Natural killer cell treated with Interleukin-12 subunit alpha and Interleukin-12 subunit beta and Interleukin-15 and Interleukin-18, amount 100 ng/mL, for 72 hours (primary cell): Measurements from ENCODE around the gene PIK3CG. TPM values are rescaled to one million over a fixed set of nuclear protein-coding genes. Genes with fewer than 3 reads are reported as not detected.
"Not testable (repeated sequence)": the region's sequence is repeated elsewhere in the genome, so short reads cannot be mapped to it uniquely, and the experiment has no call there.

Experiments
- ATAC-seq, 2 donors: fragments of 150-1000 bp; cut with Tn5 transposase in 1 of 2; sonication (Bioruptor Pico), chemical (Tn5 transposase) in 1 of 2; 2 replicates each; pipeline ENCODE4 v1.10.0; 2021
- DNase-seq: peaks from one replicate; pipeline ENCODE4 v3.0.0; 2022; ENCODE audit warnings: low spot score
- H3K27ac Mint-ChIP-seq, 2 donors: 1 replicate in 1 of 2; 2 replicates in 1 of 2; pipeline ENCODE4 v1.8.0; 2022; ENCODE audit warnings: mixed read lengths in 2 of 2, mild to moderate bottlenecking in 1 of 2, moderate library complexity in 1 of 2
- H3K27me3 Mint-ChIP-seq, 2 donors: 1 replicate in 1 of 2; 2 replicates in 1 of 2; pipeline ENCODE4 v1.8.0; 2022; ENCODE audit warnings: mixed read lengths in 2 of 2
- H3K36me3 Mint-ChIP-seq: one replicate; pipeline ENCODE4 v1.8.0; 2022; ENCODE audit warnings: mixed read lengths
- H3K4me1 Mint-ChIP-seq, 2 donors: 1 replicate in 1 of 2; 2 replicates in 1 of 2; pipeline ENCODE4 v1.8.0; 2022; ENCODE audit warnings: low read depth in 2 of 2, mixed read lengths in 2 of 2, mild to moderate bottlenecking in 1 of 2
- H3K4me3 Mint-ChIP-seq: one replicate; pipeline ENCODE4 v1.8.0; 2022; ENCODE audit warnings: mixed read lengths
- H3K9me3 Mint-ChIP-seq: 2 replicates; pipeline ENCODE4 v1.8.0; 2022; ENCODE audit warnings: mixed read lengths
- total RNA-seq, 2 donors: library from RNA; stranded (reverse); gene quantifications; one replicate each; pipeline ENCODE4 v1.2.3, GENCODE V29; 2022

PIK3CG gene
- total RNA-seq, 2 donors from 2014 or later, result 64.2 to 80.7 TPM

DNA sequence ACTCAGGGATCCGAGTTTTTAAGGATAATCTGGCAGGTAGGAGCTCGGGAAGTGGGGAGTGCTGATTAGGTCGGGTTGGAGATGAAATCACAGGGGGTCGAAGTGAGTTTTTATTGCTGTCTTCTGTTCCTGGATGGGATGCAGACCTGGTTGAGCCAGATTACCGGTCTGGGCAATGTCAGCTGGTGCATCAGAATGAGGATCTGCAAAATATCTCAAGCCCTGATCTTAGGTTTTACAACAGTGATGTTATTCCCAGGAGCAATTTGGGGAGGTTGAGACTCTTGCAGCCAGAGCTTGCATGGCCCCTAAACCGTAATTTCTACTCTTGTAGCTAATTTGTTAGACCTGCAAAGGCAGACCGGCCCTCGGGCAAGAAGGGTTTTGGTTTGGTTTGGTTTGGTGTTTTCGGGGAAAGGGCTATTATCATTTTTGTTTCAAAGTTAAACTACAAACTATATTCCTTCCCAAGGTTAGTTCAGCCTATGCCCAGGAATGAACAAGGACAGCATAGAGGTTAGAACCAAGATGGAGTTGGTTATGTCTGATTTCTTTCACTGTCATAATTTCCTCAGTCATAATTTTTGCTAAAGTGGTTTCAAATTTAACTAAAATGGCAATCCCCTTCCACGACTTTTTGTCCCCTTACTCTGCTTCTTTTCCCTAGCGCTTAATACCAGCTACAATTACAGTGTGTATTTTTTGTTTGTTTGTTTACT is 20.6 kb upstream of the PIK3CG start:
- Mint-ChIP-seq H3K4me3 (no peak overlapping the region), H3K27ac (no peak overlapping the region), H3K9me3 (no peaks in the 10 kb centered on the region), H3K4me1 (peaks cover 0 to 4% of the 10 kb centered on the region in 2 donors), H3K36me3 (no peaks in the 10 kb centered on the region), H3K27me3 (peaks cover 0 to 4% of the 10 kb centered on the region in 2 donors)
- ATAC-seq, result no peak
- no peak for DNase-seq

DNA sequence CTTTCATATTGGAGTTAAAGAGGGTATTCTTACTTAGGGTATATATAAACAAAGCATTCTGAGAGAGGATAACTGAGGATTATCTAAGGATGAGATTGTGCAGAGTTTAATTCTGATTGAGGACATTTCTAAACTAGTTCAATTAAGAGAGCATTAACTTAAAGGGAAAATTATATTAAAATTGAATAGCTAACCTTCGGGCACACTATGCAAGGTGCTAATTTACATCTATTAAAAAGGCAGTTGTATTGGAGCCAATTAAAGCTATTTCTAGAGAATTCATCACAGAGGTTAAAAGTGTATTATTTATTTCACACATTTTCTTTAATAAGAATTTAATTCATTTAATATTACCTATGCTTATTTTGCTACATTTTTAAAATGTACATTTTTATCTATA is 17.0 kb upstream of the PIK3CG start:
- DNase-seq (no peak), ATAC-seq (no peak)
- H3K9me3 Mint-ChIP-seq, result peaks cover 4% of the 10 kb centered on the region
- H3K4me1 Mint-ChIP-seq, result peaks cover 0 to 4% of the 10 kb centered on the region in 2 donors
- peaks cover 0 to 4% of the 10 kb centered on the region in 2 donors for H3K27me3 Mint-ChIP-seq
- no peak overlapping the region for H3K27ac Mint-ChIP-seq
- no peak overlapping the region for H3K4me3 Mint-ChIP-seq
- no peaks in the 10 kb centered on the region for H3K36me3 Mint-ChIP-seq

DNA sequence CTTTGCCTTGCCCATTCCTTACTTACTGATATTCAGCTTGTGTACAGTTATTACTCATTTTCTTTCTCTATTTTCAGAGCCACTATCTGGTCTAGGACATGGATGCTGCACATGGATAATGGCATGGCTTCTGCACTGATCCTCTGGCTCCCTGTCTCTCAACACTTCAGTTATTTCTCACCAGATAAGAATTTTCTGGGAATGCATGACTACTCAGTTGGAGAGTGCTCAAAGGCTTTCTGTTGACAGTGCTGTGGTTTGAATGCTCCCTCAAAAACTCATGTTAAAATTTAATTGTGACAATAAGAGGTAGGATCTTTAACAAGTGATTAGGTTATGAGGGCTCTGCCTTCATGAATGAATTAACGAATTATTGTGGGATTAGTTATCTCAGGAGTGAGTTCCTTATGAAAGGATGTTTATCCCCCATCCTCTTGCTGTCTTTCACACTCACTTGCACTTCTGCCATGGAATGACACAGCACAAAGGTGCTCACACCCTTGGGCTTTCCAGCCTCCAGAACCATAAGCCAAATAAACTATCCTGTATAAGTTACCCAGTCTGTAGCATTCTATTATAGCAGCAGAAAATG is 16.1 kb upstream of the PIK3CG start:
- Mint-ChIP-seq H3K9me3 (peaks cover 4% of the 10 kb centered on the region), H3K27me3 (peaks cover 0 to 4% of the 10 kb centered on the region in 2 donors), H3K36me3 (no peaks in the 10 kb centered on the region), H3K4me1 (peaks cover 6 to 10% of the 10 kb centered on the region in 2 donors), H3K27ac (no peak overlapping the region), H3K4me3 (no peak overlapping the region)
- DNase-seq (no peak), ATAC-seq (no peak)

DNA sequence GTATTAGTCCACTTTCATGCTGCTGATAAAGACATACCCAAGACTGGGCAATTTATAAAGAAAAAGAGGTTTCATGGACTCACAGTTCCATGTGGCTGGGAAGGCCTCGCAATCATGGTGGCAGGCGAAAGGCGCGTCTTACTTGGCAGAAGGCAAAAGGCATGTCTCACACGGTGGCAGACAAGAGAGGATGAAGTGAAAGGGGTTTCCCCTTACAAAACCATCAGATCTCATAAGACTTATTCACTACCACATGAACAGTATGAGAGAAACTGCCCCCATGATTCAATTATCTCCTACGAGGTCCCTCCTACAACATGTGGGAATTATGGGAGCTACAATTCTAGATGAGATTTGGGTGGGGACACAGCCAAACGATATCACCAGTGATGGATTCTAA is 13.4 kb upstream of the PIK3CG start:
- H3K27ac Mint-ChIP-seq, H3K27me3 Mint-ChIP-seq, H3K9me3 Mint-ChIP-seq, H3K36me3 Mint-ChIP-seq, H3K4me3 Mint-ChIP-seq, DNase-seq, ATAC-seq: not testable (repeated sequence)
- H3K4me1 Mint-ChIP-seq, result peaks cover 12 to 14% of the 10 kb centered on the region in 2 donors

DNA sequence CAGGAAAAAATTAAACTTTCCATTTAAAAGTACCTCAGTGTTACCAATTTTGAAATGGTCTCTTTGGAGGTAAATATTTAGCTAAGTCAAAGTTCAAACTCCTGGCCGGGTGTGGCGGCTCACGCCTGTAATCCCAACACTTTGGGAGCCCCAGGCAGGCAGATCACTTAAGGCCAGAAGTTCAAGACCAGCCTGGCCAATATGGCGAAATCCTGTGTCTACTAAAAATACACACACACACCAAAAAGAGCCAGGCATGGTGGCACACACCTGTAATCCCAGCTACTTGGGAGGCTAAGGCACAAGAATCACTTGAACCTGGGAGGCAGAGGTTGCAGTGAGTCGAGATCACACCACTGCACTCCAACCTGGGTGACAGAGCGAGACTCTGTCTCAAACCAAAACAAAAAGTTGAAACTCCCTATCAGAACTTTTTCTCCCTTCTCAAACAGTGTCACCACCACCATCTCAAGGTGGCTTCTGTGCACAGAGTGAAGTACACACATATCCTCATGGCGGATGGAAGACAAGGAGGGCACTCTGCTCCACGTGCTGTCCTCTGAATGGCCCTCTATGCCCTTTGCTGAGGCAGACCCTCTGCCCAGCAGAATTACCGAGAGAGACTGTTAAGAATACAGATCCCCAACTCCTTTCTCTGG is 11.7 kb upstream of the PIK3CG start:
- Mint-ChIP-seq H3K4me1 (peaks cover 14 to 18% of the 10 kb centered on the region in 2 donors), H3K9me3 (peaks cover 4% of the 10 kb centered on the region), H3K27ac (peak overlapping the region; percentile 23 to 51), H3K4me3 (no peak overlapping the region), H3K36me3 (no peaks in the 10 kb centered on the region), H3K27me3 (no peaks in the 10 kb centered on the region)
- DNase-seq (no peak), ATAC-seq (no peak)

DNA sequence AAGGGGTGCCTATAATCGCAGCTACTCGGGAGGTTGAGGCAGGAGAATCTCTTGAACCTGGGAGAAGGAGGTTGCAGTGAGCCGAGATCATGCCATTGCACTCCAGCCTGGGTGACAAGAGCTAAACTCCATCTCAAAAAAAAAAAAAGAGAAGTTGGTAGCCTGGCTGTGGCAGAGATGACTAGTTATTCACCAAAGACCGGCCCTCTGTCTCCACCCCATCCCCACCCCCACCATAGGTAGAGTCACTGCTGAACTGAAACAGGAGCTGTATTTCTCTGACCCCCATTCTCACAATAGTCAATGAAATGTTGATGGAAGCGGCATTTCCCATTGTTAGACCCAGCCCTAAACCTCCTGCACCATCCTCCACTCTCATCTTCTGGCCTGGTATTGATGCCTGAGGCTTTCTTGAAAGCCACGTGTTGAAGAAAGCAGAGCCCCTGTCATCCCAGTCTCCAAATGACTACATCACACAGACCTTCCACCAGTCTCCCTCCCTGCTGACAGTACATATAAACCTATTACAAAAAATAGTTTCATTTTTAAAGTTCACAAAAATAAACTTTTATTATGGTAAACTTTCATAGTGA is 9.4 kb upstream of the PIK3CG start:
- Mint-ChIP-seq H3K4me1 (peaks cover 27 to 31% of the 10 kb centered on the region in 2 donors), H3K27me3 (no peaks in the 10 kb centered on the region), H3K9me3 (peaks cover 6% of the 10 kb centered on the region), H3K27ac (peak overlapping the region; percentile 60 to 77), H3K36me3 (no peaks in the 10 kb centered on the region), H3K4me3 (no peak overlapping the region)
- no peak for DNase-seq
- peak; percentile 84 to 94 for ATAC-seq

DNA sequence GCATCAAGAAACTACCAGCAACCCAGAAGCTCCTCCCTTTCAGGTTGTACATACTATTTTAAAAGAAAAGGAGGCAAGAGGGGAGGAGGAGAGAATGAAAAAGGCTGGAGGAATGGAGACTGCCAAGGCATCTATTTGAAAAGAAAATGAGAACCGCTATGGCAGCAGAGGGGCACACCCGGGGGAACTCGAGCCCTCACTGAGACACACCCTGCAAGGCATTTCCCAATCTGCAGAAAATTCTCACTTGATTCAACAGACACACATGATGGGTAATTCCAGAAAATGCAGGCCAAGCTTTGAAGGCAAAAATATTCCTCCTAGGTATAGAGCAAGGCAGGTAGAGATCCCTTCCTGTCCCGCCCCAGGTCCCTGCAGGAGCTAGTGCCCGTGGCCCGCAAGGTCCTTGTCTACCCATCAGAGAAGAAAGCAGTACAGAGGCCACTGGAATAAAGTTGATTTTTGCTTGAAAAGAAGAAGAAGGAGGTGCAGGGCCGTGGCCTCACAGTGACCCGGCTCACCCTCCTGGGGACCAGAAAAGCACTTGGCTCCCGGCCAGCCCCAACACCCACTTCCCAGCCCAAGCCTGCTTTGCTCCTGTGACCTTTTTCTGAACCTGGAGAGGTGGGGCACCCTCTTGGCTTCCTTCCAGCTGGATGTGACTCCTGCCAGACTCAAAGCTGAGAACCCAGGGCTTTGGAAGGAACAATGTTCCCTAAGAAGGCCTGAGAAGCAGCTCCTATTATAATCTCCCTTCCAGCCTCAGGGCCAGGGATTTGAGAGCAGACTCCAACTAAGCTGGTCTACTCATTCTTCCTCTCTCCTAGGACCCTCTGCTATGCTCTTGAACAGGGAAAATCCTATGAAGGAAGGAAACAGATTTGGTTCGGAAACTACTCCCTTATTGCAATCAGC is 6.2 kb upstream of the PIK3CG start:
- DNase-seq (no peak), ATAC-seq (no peak)
- peaks cover 3% of the 10 kb centered on the region for H3K9me3 Mint-ChIP-seq
- no peaks in the 10 kb centered on the region for H3K36me3 Mint-ChIP-seq
- H3K27me3 Mint-ChIP-seq, result no peaks in the 10 kb centered on the region
- H3K4me1 Mint-ChIP-seq, result peaks cover 46 to 47% of the 10 kb centered on the region in 2 donors
- peak overlapping the region; percentile 29 to 47 for H3K27ac Mint-ChIP-seq
- H3K4me3 Mint-ChIP-seq, result no peak overlapping the region

DNA sequence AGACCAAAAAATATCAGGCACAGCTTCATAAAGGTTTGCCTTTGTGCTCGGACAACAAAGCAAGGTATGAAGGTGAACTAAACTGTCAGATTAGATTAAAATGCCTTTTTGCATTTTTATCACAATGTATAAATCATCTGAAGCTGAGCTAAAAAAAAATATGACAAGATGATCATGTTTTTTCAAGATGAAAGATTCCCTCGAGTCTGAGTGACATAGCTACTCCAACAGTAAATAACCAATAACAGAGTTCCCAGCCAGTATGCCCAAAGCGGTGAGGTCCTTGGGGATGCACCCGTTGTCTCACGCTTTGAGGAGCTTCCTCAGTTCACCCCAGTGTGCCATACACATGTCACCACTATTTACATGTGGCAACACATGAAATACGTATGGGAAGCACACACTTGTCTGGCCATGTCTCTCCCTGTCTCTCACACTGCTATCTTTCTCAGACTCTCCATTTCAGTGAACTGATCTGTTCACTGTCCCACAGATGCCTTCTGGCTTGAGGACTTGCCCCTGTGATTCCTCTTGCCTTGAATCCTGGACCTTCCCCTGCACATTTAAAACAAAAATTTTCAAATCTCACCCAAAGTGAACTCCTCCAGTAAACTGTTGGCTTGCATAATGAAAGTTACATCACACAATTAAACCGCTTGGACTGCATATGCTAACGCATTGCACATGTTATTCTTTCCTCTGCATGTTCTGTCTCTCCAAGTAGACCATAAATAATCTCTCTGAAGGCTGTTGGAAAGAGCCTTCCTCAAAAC is 2.6 kb upstream of the PIK3CG start:
- H3K27ac Mint-ChIP-seq, result peak overlapping the region; percentile 93 to 95
- H3K36me3 Mint-ChIP-seq, result no peaks in the 10 kb centered on the region
- peak overlapping the region; percentile 9 for H3K4me3 Mint-ChIP-seq
- no peaks in the 10 kb centered on the region for H3K27me3 Mint-ChIP-seq
- ATAC-seq (no peak), DNase-seq (no peak)
- peaks cover 49 to 54% of the 10 kb centered on the region in 2 donors for H3K4me1 Mint-ChIP-seq
- H3K9me3 Mint-ChIP-seq, result peaks cover 3% of the 10 kb centered on the region

DNA sequence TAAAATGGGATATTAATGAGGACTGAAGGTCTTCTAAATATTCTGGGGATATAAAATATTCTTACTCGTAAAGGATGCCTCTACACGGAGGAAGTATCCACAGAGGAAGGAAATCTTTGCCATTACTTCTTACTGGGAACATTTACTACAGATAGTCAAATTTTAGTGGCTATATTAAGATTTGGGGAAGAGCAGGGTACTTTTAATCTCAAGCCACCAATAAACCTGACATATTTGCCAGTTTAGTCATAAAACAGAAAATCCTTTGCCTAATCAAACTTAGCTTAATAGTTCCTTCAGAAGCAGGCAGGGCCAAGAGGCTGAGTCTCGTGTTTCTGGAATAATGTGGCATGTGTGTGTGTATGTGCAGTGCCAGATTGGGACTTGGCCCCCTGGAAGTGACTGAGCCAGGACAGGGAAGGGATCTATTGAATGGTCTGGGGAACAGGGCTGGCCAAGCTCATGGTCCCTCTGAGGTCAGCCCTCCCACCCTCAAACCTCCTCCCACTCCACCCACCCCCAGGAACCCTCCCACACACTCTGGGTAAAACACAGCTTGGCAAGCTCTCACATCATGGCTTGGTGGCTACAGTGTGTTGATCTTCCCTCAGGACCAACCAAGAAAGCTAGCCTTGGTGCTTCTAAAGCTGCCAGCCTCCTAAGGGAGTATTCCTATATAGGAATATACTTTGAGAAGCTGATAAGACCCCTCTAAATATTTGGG is 1.6 kb upstream of the PIK3CG start:
- H3K9me3 Mint-ChIP-seq, result peaks cover 3% of the 10 kb centered on the region
- H3K27me3 Mint-ChIP-seq, result no peaks in the 10 kb centered on the region
- peak overlapping the region; percentile 9 for H3K4me3 Mint-ChIP-seq
- ATAC-seq, result no peak
- no peak for DNase-seq
- H3K27ac Mint-ChIP-seq, result peak overlapping the region; percentile 93 to 95
- H3K4me1 Mint-ChIP-seq, result peaks cover 47 to 57% of the 10 kb centered on the region in 2 donors
- no peaks in the 10 kb centered on the region for H3K36me3 Mint-ChIP-seq

DNA sequence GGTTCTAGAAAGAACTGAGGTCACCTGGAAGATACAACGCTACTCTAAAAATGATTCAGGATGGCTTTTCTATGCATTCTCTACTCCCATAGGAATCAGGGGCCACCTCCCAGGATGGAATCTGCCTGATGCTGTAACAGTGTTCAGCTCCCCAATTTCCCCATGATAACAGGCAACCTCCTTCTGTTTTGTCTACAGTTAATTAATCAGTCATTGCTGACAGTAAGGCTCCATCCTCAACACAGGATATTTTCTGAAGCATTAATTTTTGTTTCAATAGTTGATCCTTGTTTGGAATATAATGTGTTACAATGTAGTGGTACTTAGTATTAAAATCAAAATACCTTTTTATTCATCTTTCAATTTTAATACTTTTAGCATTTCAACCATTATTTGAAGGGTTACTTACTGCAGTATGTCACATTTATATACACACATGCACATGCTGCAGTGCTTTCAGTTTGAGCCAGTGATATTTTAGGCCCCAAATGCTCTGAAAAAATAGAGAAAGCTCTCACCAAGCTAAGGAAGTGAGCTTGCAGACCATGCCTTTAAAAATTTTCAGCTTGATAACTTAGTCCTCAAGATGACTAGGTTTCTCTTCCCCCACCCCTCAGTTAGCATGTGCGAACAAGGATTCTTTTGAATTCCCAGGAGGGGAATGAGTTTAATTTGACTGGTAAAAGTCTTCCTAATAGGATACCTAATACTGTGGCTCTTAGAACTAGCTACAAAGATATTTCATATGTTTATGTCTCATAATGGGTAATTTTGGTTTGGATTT is 592 bp upstream of the PIK3CG start:
- H3K27ac Mint-ChIP-seq, result peak overlapping the region; percentile 93 to 95
- H3K4me1 Mint-ChIP-seq, result peaks cover 52 to 59% of the 10 kb centered on the region in 2 donors
- DNase-seq, result no peak
- peak; percentile 36 to 45 for ATAC-seq
- peaks cover 3% of the 10 kb centered on the region for H3K9me3 Mint-ChIP-seq
- H3K4me3 Mint-ChIP-seq, result peak overlapping the region; percentile 92
- H3K27me3 Mint-ChIP-seq, result no peaks in the 10 kb centered on the region
- no peaks in the 10 kb centered on the region for H3K36me3 Mint-ChIP-seq

DNA sequence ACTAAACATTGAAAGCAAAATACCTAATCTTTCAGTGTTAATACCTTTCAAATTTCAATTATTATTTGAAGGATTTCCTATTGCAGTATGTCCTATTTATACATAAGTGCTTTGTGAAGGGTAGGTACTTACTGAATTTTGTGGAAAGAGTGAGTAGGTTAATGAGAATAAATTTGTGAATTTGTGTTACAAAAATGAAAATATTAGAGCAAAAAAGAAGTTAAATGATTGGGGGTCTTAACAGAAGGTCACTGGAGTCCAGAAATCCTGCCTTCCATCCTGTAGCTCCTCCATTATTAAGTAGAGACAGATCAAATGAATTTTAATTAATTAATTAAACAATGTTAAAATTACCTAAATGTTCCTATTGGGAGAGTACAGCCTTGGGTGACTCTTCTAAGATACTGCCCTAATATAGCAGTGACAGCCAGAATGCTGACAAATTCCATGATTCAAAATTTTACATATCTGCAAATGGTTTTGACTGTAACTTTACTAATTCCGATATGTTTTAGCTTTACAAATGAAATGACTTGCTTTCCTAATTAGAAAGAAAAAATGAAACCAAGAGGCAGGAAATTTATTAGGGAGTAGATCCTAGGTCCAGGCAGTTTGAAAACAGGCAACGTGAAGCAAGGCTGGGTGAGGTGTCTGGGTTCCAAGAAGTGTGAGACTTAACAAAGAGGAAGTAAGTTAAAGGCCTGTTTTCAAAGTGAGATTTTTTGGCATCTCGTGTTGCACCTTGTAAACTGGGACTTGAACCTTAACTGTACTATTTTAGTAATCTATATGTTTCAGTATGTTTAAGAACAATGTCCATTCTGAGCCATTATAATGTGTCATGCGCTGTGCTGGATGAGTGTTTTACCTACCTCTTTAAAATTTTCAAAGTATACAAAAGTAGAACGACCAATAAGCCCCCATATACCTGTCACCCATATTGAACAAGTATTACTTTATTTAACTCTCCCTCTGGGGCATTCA is 1.5 kb downstream of the PIK3CG start:
- H3K4me3 Mint-ChIP-seq, result peak overlapping the region; percentile 92

More for the DNA sequence above, 1.5 kb downstream of the PIK3CG start:
- H3K9me3 Mint-ChIP-seq, result no peaks in the 10 kb centered on the region
- peaks cover 59 to 62% of the 10 kb centered on the region in 2 donors for H3K4me1 Mint-ChIP-seq
- peaks cover 6% of the 10 kb centered on the region for H3K36me3 Mint-ChIP-seq
- DNase-seq, result no peak
- peak overlapping the region; percentile 93 to 95 for H3K27ac Mint-ChIP-seq
- no peaks in the 10 kb centered on the region for H3K27me3 Mint-ChIP-seq
- ATAC-seq, result peak; percentile 45 to 59
